NCI-H1092 (cell line): ENCODE data around the gene MRPL37.
"Not testable (repeated sequence)": the region's sequence is repeated elsewhere in the genome, so short reads cannot be mapped to it uniquely, and the experiment has no call there.

Source experiments
- DNase-seq: peaks from one replicate; lab custom pipeline; 2025; lab: John Stamatoyannopoulos, UW

The MRPL37 gene

GRCh38 chr1:54172614-54173599 is 27.1 kb upstream of the MRPL37 start:
- DNase-seq: no peak

GRCh38 chr1:54173681-54174080 is 26.3 kb upstream of the MRPL37 start:
- DNase-seq: no peak

- DNase-seq: no peak
Measured at GRCh38 chr1:54174106-54174505, 25.9 kb upstream of the MRPL37 start.

- no peak for DNase-seq
Measured at GRCh38 chr1:54176621-54177327, 23.2 kb upstream of the MRPL37 start.

- DNase-seq: no peak
Measured at GRCh38 chr1:54177726-54178125, 22.2 kb upstream of the MRPL37 start.

- no peak for DNase-seq
Measured at GRCh38 chr1:54178296-54179070, 21.5 kb upstream of the MRPL37 start.

GRCh38 chr1:54180701-54181360 is 19.1 kb upstream of the MRPL37 start:
- no peak for DNase-seq

DNA sequence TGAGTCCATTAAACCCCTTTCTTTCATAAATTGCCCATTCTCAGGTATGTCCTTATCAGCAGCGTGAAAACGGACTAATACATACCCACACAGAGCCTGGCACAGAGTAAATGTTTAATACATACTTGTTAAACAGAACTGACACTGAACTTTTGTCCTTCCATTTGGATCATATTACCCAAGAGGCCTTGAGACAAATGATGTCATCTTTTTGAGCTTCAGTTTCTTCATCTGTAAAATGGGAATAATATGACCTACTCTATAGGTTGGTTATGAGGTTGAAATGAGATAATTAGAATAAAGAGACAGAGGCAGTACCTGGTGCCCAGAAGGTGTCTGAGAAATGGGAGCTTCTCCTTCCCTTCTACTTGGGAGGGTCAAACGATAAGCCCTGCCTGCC is 13.9 kb upstream of the MRPL37 start:
- DNase-seq: no peak

DNA sequence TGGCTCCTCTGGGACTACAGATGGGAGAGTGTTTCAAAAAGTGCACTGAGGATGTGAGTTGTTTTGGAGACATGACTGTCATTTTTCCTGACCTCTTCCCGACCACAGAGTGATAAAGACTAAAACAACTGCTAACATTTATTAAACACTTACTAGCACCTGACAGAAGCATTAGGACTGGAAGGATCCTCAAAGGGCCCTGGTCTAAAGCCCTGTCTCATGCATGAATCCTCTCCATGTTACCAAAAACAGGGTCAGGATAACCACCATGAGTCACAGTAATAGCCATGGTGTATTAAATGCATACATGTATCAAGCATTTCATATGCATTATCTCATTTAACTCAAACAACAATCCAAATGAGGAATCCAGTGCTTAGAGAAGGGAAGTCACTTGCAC is 11.7 kb upstream of the MRPL37 start:
- DNase-seq: no peak

DNA sequence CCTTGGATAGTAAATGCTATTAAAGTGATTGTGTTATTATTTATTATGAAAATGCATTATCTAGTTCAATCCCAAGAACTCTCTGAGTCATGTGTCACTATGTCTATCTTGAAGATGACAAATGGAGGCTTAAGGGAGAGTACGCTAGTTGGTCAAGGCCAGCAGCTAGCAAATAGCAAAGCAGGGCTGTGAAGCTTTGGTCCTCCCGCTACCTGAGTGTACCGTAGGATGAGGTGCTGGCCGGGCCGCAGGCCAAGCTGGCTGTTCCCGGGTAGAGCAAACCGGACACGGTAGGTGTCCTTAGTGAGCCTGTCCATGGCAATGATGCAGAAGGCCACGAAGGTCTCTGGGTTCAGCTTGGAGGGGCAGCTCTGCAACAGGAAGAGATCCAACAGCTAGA is 9.4 kb upstream of the MRPL37 start:
- DNase-seq: no peak

DNA sequence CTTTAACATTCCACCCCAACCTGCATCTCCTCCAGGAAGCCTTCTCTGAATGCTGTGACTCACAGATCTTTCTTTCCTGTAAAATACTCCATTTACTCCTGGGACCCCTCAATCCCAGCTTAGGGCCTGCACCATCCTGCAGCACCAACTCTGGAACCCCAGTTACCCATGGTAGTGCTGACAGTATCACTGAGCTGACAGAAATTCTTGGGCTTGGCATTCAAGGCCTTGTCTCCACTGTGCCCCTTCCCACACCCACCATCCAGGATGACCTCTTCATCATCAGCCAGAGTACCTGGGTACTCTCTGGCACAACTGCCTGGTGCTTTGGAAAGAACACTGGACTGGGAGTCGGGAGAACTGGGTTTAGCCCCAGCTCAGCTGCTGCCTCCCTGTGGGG is 8.4 kb upstream of the MRPL37 start:
- DNase-seq: no peak

DNA sequence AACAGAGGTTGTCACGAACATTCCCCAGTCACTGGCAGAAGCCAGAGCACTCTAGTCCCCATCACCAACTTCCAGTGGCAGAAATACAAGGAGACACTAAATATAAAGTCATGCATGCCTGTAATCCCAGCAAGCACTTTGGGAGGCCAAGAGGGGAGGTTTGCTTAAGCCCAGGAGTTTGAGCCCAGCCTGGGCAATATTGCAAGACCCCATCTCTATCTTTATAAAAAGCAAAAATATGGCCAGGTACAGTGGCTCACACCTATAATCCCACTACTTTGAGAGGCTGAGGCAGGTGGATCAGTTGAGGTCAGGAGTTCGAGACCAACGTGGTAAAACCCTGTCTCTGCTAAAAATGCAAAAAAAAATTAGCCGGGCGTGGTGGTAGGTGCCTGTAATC is 6.5 kb upstream of the MRPL37 start:
- no peak for DNase-seq

DNA sequence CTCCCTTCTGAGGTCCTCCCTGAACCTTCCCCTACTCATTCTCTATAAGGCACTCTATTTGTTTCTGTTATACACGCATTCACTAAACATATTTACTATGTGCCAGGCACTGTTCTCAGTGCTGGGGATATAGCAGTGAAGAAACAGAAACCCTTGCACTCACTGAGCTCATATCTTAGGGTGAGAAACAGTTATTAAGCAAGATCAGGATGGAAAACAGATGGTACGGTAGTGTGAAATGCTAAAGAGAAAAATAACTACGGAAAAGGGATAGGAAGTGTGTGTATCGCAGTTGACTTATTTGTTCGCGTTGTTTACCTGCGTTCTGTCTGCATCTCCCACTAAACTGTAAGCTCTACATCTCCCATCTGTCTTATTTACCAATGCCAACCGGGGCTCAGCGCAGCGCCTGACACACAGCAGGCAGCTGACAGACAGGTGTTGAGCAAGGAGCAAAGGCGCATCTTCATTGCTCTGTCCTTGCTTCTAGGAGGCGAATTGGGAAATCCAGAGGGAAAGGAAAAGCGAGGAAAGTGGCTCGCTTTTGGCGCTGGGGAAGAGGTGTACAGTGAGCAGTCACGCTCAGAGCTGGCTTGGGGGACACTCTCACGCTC is 709 bp upstream of the MRPL37 start:
- DNase-seq: no peak

DNA sequence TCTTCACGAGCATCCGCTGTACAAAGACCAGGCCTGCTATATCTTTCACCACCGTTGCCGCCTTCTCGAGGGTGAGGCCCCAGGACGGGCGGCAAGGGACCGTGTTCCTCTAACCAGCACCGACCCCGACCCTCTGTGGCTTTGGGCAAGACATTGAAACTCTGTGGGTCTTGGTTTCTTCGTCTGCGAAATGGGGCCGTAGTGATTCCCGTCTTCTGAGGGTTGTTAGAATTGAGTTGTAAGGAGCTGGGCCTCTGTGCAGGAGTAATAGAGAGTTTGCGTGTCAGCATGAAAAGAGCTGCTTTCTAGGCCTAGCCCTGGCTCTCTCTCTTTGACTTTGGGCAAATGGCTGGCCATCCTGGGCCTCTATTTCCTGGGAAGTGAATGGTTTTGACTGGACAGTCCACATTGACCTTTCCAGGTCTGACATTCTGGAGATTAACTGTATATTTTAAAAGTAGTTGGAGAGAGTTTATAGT is 591 bp downstream of the MRPL37 start:
- no peak for DNase-seq

- DNase-seq: no peak
Measured at GRCh38 chr1:54204199-54204598, 4.2 kb downstream of the MRPL37 start.

- DNase-seq: no peak
Measured at GRCh38 chr1:54207287-54207686, 7.3 kb downstream of the MRPL37 start.

DNA sequence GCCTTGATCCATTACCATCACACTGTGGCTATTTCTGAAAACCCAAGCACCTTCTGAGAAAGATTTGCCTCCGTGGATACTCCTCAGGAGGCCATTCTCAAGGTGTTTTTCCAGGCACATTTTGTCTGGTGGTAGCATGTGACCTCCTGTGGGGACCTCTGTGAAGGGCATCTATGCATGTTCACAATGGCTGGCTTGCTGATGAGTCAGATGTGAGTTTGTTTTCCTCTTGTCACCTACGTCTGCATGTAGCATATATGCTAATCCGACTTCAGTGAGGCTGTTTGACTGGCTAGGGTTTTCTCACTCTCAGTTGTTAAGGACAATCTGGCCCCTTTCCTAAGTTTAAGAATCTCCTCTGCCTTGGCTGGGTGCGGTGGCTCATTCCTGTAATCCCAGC is 7.9 kb downstream of the MRPL37 start:
- DNase-seq: not testable (repeated sequence)

DNA sequence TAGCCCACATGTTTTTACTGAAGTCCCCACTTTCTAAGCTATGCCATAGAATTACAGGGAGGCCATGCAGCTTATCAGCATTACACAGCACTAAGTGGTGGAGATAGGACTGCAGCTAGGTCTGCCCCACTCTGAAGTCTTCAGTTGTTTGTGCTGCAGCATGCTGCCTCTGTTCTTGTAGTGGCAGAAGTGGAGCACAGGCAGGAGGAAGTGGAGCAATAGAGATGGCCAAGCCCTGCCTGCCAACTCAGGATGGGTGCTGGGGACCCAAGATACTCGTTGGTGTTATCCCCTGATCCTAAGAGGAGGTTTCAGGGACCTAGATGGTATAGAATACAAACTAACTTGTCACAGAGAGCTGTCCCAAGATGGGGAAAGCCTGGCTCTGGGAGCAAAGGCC is 12.9 kb downstream of the MRPL37 start:
- DNase-seq: no peak

- DNase-seq: no peak
Measured at GRCh38 chr1:54215523-54215922, 15.6 kb downstream of the MRPL37 start.

- DNase-seq: no peak
Measured at GRCh38 chr1:54218883-54219687, 19.1 kb downstream of the MRPL37 start.

DNA sequence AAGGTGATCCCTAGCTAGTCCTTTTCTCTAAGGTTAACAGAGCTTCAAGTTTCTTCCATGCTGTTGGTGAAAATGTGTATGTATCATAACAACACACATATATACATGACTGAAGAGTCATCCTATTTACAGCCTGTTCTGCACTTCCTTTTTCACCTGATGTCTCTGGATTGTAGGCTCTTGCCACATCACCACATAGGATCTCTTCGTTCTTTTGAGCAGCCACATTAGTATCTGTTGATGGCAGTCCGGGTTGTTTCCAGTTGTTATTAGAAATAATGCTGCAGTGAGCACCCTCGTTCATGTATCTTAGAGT is 19.7 kb downstream of the MRPL37 start:
- DNase-seq: no peak
